ENCODE measurements around the gene HPSE2. TPM values are rescaled to one million over a fixed set of nuclear protein-coding genes. Genes with fewer than 3 reads are reported as not detected.

HPSE2 gene
- polyA plus RNA-seq, 1 of the 3 experiments (the other 2 are of a cell fraction), result not detected

GRCh38 chr10:98997596-98997995 is 238.1 kb downstream of the HPSE2 start:
- Histone ChIP-seq H3K79me2 (ENCODE audit: insufficient read depth) (no peaks in the 10 kb centered on the region), H3K4me3 (ENCODE audit: low read depth in 2 of 2, low read length in 1 of 2) (no peak overlapping the region), H3K4me1 (ENCODE audit: control insufficient read depth in 1 of 2, insufficient read depth in 2 of 2, low read depth in 1 of 2, low read length in 1 of 2) (no peaks in the 10 kb centered on the region), H3F3A (replicated peaks; ENCODE audit: insufficient read depth) (no peaks in the 10 kb centered on the region), H3K9me2 (no peaks in the 10 kb centered on the region), H4K20me1 (ENCODE audit: insufficient read depth) (no peaks in the 10 kb centered on the region), H2AFZ (ENCODE audit: low read depth) (no peak overlapping the region), H3K36me3 (replicated peaks in 1 of 2; ENCODE audit: control insufficient read depth in 1 of 2, insufficient read depth in 2 of 2, low read length in 1 of 2) (no peaks in the 10 kb centered on the region), H3K9ac (no peak overlapping the region), H3K27me3 (ENCODE audit: insufficient read depth) (no peaks in the 10 kb centered on the region), H3K27ac (ENCODE audit: low read depth in 2 of 2, low read length in 1 of 2) (no peak overlapping the region), H3K4me2 (no peak overlapping the region), H3K9me3 (no peaks in the 10 kb centered on the region)
- CTCF ChIA-PET, result interaction anchor here (0.7 kb wide), 1 partner anchor 39 kb away, joined by 3 read pairs; no protein-coding TSS in a partner anchor
- POLR2A ChIA-PET, result no interaction called here
- WGBS (ENCODE audit: low lambda C conversion rate), result 44% methylated on average over 4 of the region's 4 CpGs
- DNase-seq, result no peak
- TF ChIP-seq CHD2 (IDR thresholded peaks at IDR 0.05; ENCODE audit: low read length, partially characterized antibody) (no peak), ZBTB33 (IDR thresholded peaks at IDR 0.05; ENCODE audit: borderline replicate concordance, low read depth) (no peak), FOXM1 (IDR thresholded peaks at IDR 0.05; ENCODE audit: low read depth) (no peak), TAF1 (IDR thresholded peaks at IDR 0.05; ENCODE audit: borderline replicate concordance, low read depth, low read length) (no peak), CTCF (IDR thresholded peaks at IDR 0.05) (no peak), GABPA (IDR thresholded peaks at IDR 0.05; ENCODE audit: low read depth) (no peak), REST (IDR thresholded peaks at IDR 0.05; ENCODE audit: low read depth, low read length) (no peak)

GRCh38 chr10:98994030-98994429 is 241.6 kb downstream of the HPSE2 start:
- ChIA-PET POLR2A (no interaction called here), CTCF (no interaction called here)
- H2AFZ ChIP-seq (ENCODE audit: low read depth), result no peak overlapping the region
- no peaks in the 10 kb centered on the region for H3K9me3 ChIP-seq
- H3K36me3 ChIP-seq (replicated peaks in 1 of 2; ENCODE audit: control insufficient read depth in 1 of 2, insufficient read depth in 2 of 2, low read length in 1 of 2), result no peaks in the 10 kb centered on the region
- no peak overlapping the region for H3K4me3 ChIP-seq (ENCODE audit: low read depth in 2 of 2, low read length in 1 of 2)
- TF ChIP-seq GABPA (IDR thresholded peaks at IDR 0.05; ENCODE audit: low read depth), result no peak
- no peak for TF ChIP-seq RFX5 (IDR thresholded peaks at IDR 0.05; ENCODE audit: low read length)
- TF ChIP-seq EP300 (IDR thresholded peaks at IDR 0.05; ENCODE audit: borderline replicate concordance in 1 of 2, low read depth in 1 of 2, low read length in 1 of 2), result no peak
- TF ChIP-seq FOXJ3 (CRISPR knock-in tag; IDR thresholded peaks at IDR 0.05), result no peak
- TF ChIP-seq YY1 (IDR thresholded peaks at IDR 0.05; ENCODE audit: low read depth), result no peak
- no peak for TF ChIP-seq JUND (IDR thresholded peaks at IDR 0.05)
- TF ChIP-seq TEAD4 (IDR thresholded peaks at IDR 0.05; ENCODE audit: borderline replicate concordance, insufficient read depth), result no peak
- TF ChIP-seq RCOR1 (IDR thresholded peaks at IDR 0.05; ENCODE audit: low read length), result no peak
- no peak for TF ChIP-seq PBX3 (IDR thresholded peaks at IDR 0.05)
- TF ChIP-seq SIN3A (IDR thresholded peaks at IDR 0.05; ENCODE audit: borderline replicate concordance, low read depth, low read length), result no peak
- TF ChIP-seq GATA2 (CRISPR knock-in tag; IDR thresholded peaks at IDR 0.05), result no peak
- TF ChIP-seq TAF1 (IDR thresholded peaks at IDR 0.05; ENCODE audit: borderline replicate concordance, low read depth, low read length), result no peak
- no peak for TF ChIP-seq ELF1 (IDR thresholded peaks at IDR 0.05)
- TF ChIP-seq RAD21 (IDR thresholded peaks at IDR 0.05; ENCODE audit: low read length), result no peak
- no peak overlapping the region for H3K9ac ChIP-seq
- H3K79me2 ChIP-seq (ENCODE audit: insufficient read depth), result no peaks in the 10 kb centered on the region
- no peaks in the 10 kb centered on the region for H3K27me3 ChIP-seq (ENCODE audit: insufficient read depth)
- H4K20me1 ChIP-seq (ENCODE audit: insufficient read depth), result no peaks in the 10 kb centered on the region
- H3K27ac ChIP-seq (ENCODE audit: low read depth in 2 of 2, low read length in 1 of 2), result no peak overlapping the region
- H3K9me2 ChIP-seq, result no peaks in the 10 kb centered on the region
- no peak overlapping the region for H3K4me2 ChIP-seq
- H3F3A ChIP-seq (replicated peaks; ENCODE audit: insufficient read depth), result no peaks in the 10 kb centered on the region
- no peak for DNase-seq
- no peaks in the 10 kb centered on the region for H3K4me1 ChIP-seq (ENCODE audit: control insufficient read depth in 1 of 2, insufficient read depth in 2 of 2, low read depth in 1 of 2, low read length in 1 of 2)

Measured in SK-N-SH (cell line).